HepG2 (cell line): ENCODE data around the gene C20orf204. TPM values are rescaled to one million over a fixed set of nuclear protein-coding genes. Genes with fewer than 3 reads are reported as not detected.

Source experiments
- CEBPZ ChIP-seq: IDR thresholded peaks from 2 replicates; pipeline ENCODE4 v1.6.1; 2012; ENCODE audit warnings: low read length, improper control_type of control experiment
- CREM ChIP-seq, 2 experiments: sonication (generic) in 1 of 2; formaldehyde crosslinking in 1 of 2; IDR thresholded peaks; 2 replicates each; pipeline versions ENCODE4 v1.4.0 to v1.6.1; 2016 to 2020; ENCODE audit warnings: antibody characterized with exemption in 1 of 2, mild to moderate bottlenecking in 1 of 2, missing genetic modification reagents in 1 of 2
- FOXA3 ChIP-seq: IDR thresholded peaks from 2 replicates; pipeline ENCODE4 v1.6.1; 2016; ENCODE audit warnings: missing genetic modification reagents, missing compliant biosample characterization
- HNRNPK ChIP-seq: fragments of 200-400 bp; formaldehyde crosslinking; IDR thresholded peaks from 2 replicates; pipeline ENCODE4 v1.6.1; 2018; ENCODE audit warnings: low read length, low read depth, moderate library complexity, mild to moderate bottlenecking; ENCODE audit not compliant: poor library complexity, severe bottlenecking
- NBN ChIP-seq: fragments of 450-650 bp; conservative IDR thresholded peaks from 2 replicates; pipeline ENCODE4 v1.6.1; 2017
- PAX8 ChIP-seq: sonication (generic); formaldehyde crosslinking; IDR thresholded peaks from 2 replicates; pipeline ENCODE4 v1.8.0; 2022; ENCODE audit warnings: mild to moderate bottlenecking, missing genetic modification reagents, borderline replicate concordance
- SALL2 ChIP-seq: sonication (generic); formaldehyde crosslinking; IDR thresholded peaks from 2 replicates; pipeline ENCODE4 v1.8.1; 2023; ENCODE audit warnings: mild to moderate bottlenecking, missing genetic modification reagents, inconsistent platforms
- SOX5 ChIP-seq: IDR thresholded peaks from 2 replicates; pipeline ENCODE4 v1.6.1; 2016; ENCODE audit warnings: borderline replicate concordance
- SRF ChIP-seq: IDR thresholded peaks from 2 replicates; pipeline ENCODE4 v1.6.1; 2011; ENCODE audit warnings: mild to moderate bottlenecking, low read depth, low read length, moderate library complexity
- UBTF ChIP-seq: sonication (generic); formaldehyde crosslinking; IDR thresholded peaks from 2 replicates; pipeline ENCODE4 v1.4.0; 2020; ENCODE audit warnings: mild to moderate bottlenecking, missing genetic modification reagents
- ZBTB38 ChIP-seq: sonication (generic); formaldehyde crosslinking; IDR thresholded peaks from 2 replicates; pipeline ENCODE4 v1.5.1; 2020; ENCODE audit warnings: mild to moderate bottlenecking, missing genetic modification reagents
- ZHX2 ChIP-seq, 2 experiments: sonication (generic) in 1 of 2; formaldehyde crosslinking in 1 of 2; IDR thresholded peaks; 2 replicates each; pipeline versions ENCODE4 v1.6.1 to v1.9.0; 2014 to 2022; ENCODE audit warnings: antibody characterized with exemption in 1 of 2, borderline replicate concordance in 1 of 2, inconsistent platforms in 1 of 2, low read depth in 1 of 2, missing genetic modification reagents in 1 of 2
- ZNF572 ChIP-seq: sonication (generic); formaldehyde crosslinking; IDR thresholded peaks from 2 replicates; pipeline ENCODE4 v1.5.1; 2020; ENCODE audit warnings: mild to moderate bottlenecking, missing genetic modification reagents
- ZNF629 ChIP-seq: sonication (generic); formaldehyde crosslinking; conservative IDR thresholded peaks from 2 replicates; pipeline ENCODE4 v1.5.0; 2020; ENCODE audit warnings: missing genetic modification reagents
- ZNF737 ChIP-seq: sonication (generic); formaldehyde crosslinking; IDR thresholded peaks from 2 replicates; pipeline ENCODE4 v1.5.0; 2020; ENCODE audit warnings: missing genetic modification reagents, mild to moderate bottlenecking, borderline replicate concordance
- ZNF781 ChIP-seq: sonication (generic); formaldehyde crosslinking; IDR thresholded peaks from 2 replicates; pipeline ENCODE4 v1.5.1; 2020; ENCODE audit warnings: borderline replicate concordance, mild to moderate bottlenecking, missing genetic modification reagents; ENCODE audit errors: not compliant biosample characterization
- ZNF792 ChIP-seq: IDR thresholded peaks from 2 replicates; pipeline ENCODE4 v1.6.1; 2016
- polyA plus RNA-seq, 8 experiments: library from polyadenylated mRNA; depleted of rRNA in 3 of 8; stranded (reverse) in 7 of 8; unstranded in 1 of 8; fragments of >200 nt; fragmentation: Illumina TruSeq in 4 of 8; extraction: Trizol in 4 of 8; gene quantifications; 2 replicates each; pipeline versions ENCODE4 v1.2.1 to v1.2.3, GENCODE V29; 2011 to 2016; ENCODE audit warnings: low read depth in 4 of 8, missing spikeins in 1 of 8, mixed read lengths in 1 of 8; ENCODE audit not compliant: insufficient read depth in 1 of 8
- total RNA-seq, 5 experiments: library from RNA; depleted of rRNA; stranded (reverse); fragments of >200 nt; fragmentation: Illumina TruSeq; extraction: Trizol; gene quantifications; 2 replicates each; pipeline ENCODE4 v1.2.3, GENCODE V29; 2016; ENCODE audit warnings: low read depth in 1 of 5

Gene C20orf204
- total and polyA plus RNA-seq, 2 of the 13 experiments (the other 11 are each of a cell fraction or from before 2014, with no cell fraction given), result 22.1 to 80.0 TPM

- TF ChIP-seq NBN, result no peak
- no peak for TF ChIP-seq SOX5 (CRISPR knock-in tag)
- TF ChIP-seq CEBPZ, result no peak
- peak; percentile 90 for TF ChIP-seq HNRNPK
- peak; percentile 22; the same call in 1 of the 2 replicates for TF ChIP-seq ZHX2 (IDR thresholded peaks at IDR 0.05; ENCODE audit: low read depth)
- TF ChIP-seq ZHX2 (CRISPR knock-in tag; IDR thresholded peaks at IDR 0.05; ENCODE audit: borderline replicate concordance), result no peak
- no peak for TF ChIP-seq ZNF629 (CRISPR knock-in tag)
- TF ChIP-seq ZNF572, result no peak
- TF ChIP-seq ZNF737 (CRISPR knock-in tag), result no peak
- no peak for TF ChIP-seq ZNF781 (CRISPR knock-in tag)
- peak; percentile 52; the same call in 1 of the 2 replicates for TF ChIP-seq SALL2 (CRISPR knock-in tag)
- TF ChIP-seq SRF, result no peak
- no peak for TF ChIP-seq UBTF
- TF ChIP-seq ZBTB38 (CRISPR knock-in tag), result no peak; the same call in 1 of the 2 replicates
- 0 out of 2 replicates have a peak, but pooled peaks have one; percentile 26 for TF ChIP-seq ZNF792
- TF ChIP-seq CREM (IDR thresholded peaks at IDR 0.05), result no peak
- TF ChIP-seq CREM (CRISPR knock-in tag; IDR thresholded peaks at IDR 0.05), result no peak
- TF ChIP-seq FOXA3, result no peak
- no peak for TF ChIP-seq PAX8 (CRISPR knock-in tag)
Observed at GRCh38 chr20:64037498-64038213, 1.7 kb downstream of the C20orf204 start (continued).
